Right lobe of liver (tissue), 6 donors: ENCODE data around the gene ZBTB45. TPM values are rescaled to one million over a fixed set of nuclear protein-coding genes. Genes with fewer than 3 reads are reported as not detected.
A peak's percentile ranks its signal among the peaks of the same experiment; 100 is the strongest.
"Not testable (repeated sequence)": the region's sequence is repeated elsewhere in the genome, so short reads cannot be mapped to it uniquely, and the experiment has no call there.

Source experiments
- ATAC-seq, 4 donors: fragments of 200-7000 bp; cut with Tn5 transposase; one replicate each; pipeline ENCODE4 v1.9.1; 2020; ENCODE audit warnings: mild to moderate bottlenecking in 4 of 4, moderate library complexity in 4 of 4
- DNase-seq, 3 donors: peaks; one replicate each; pipeline ENCODE4 v3.0.0-alpha.2; 2020
- H3K27ac ChIP-seq, 3 donors: fragments of 200-600 bp; one replicate each; pipeline ENCODE4 v1.8.0; 2022
- H3K27me3 ChIP-seq, 2 donors: fragments of 200-600 bp; one replicate each; pipeline ENCODE4 v1.8.0; 2022
- H3K36me3 ChIP-seq, 4 donors: fragments of 200-600 bp; sonication (generic) in 1 of 4; one replicate each; pipeline versions ENCODE4 v1.5.1 to v1.8.0; 2017 to 2022; ENCODE audit warnings: control low read depth in 1 of 4
- H3K4me1 ChIP-seq, 4 donors: fragments of 200-600 bp; sonication (generic) in 1 of 4; one replicate each; pipeline versions ENCODE4 v1.5.1 to v1.8.0; 2017 to 2022; ENCODE audit warnings: control low read depth in 1 of 4
- H3K4me3 ChIP-seq, 3 donors: fragments of 200-600 bp; one replicate each; pipeline ENCODE4 v1.8.0; 2022
- H3K9me3 ChIP-seq, 4 donors: fragments of 200-600 bp; sonication (generic) in 1 of 4; one replicate each; pipeline versions ENCODE4 v1.5.1 to v1.8.0; 2017 to 2022; ENCODE audit warnings: control low read depth in 1 of 4
- CTCF ChIP-seq, 4 donors: fragments of 200-600 bp in 3 of 4; fragments of 450-650 bp in 1 of 4; IDR thresholded peaks; one replicate each; pipeline versions ENCODE4 v1.5.1 to v1.8.0; 2016 to 2022; ENCODE audit warnings: antibody characterized with exemption in 4 of 4, mild to moderate bottlenecking in 2 of 4
- POLR2A ChIP-seq: fragments of 450-650 bp; IDR thresholded peaks from one replicate; pipeline ENCODE4 v1.6.1; 2017; ENCODE audit warnings: antibody characterized with exemption, mild to moderate bottlenecking
- WGBS: methylation state at CpG from one replicate; pipeline ENCODE4 v1.1.6; 2018; ENCODE audit warnings: low coverage, low lambda C conversion rate; ENCODE audit not compliant: insufficient coverage; ENCODE audit errors: missing lambda C conversion rate; 5-methylcytosine and 5-hydroxymethylcytosine counted together
- intact Hi-C, 2 donors: fragments of 100-400 bp; cut with DNase I; formaldehyde crosslinking; loops; one replicate each; pipeline versions ENCODE4 v1.11.2 to v1.14.1; 2022
- total RNA-seq, 6 experiments: library from RNA; depleted of rRNA in 2 of 6; stranded (reverse); fragments of >200 nt in 2 of 6; fragmentation: NEBNext Ultra II Directional in 3 of 6; extraction: Animal tissue kit (Norgen Biotek cat#: 25700) in 3 of 6; gene quantifications; one replicate each; pipeline versions ENCODE4 v1.1.0 to v1.2.4, GENCODE V29; 2016 to 2023
- donor health status: DM: no; HTN: yes; CAD: no.
- donor health status: DM: no; HTN: no; CAD: no.
- donor health status: DM: no; HTN: no; CAD: no.
- donor health status: DM: no; HTN: yes; CAD: no.
- donor health status: DM: no; HTN: yes; CAD: no.

The ZBTB45 gene
- total RNA-seq, 6 experiments from 2014 or later = 3.5 to 4.8 (median 4.3) TPM

GRCh38 chr19:58510084-58510862 is 9.3 kb downstream of the ZBTB45 start:
- peaks cover 0 to 67% (median 21%) of the 10 kb centered on the region in 4 donors for H3K4me1 ChIP-seq
- ATAC-seq (peak; percentile 45 to 55 (median 48)), DNase-seq (peak; percentile 43 to 73 (median 72))
- TF ChIP-seq POLR2A (no peak), CTCF (IDR thresholded peaks at IDR 0.05) (no peak)
- 15% methylated on average over 4 of the region's 8 CpGs for WGBS
- H3K9me3 ChIP-seq = no peaks in the 10 kb centered on the region
- H3K36me3 ChIP-seq = no peaks in the 10 kb centered on the region
- peak overlapping the region; percentile 38 to 84 (median 78) for H3K4me3 ChIP-seq
- H3K27ac ChIP-seq = peak overlapping the region; percentile 76 to 97 (median 92)
- intact Hi-C loops = no loop called here
- H3K27me3 ChIP-seq = no peaks in the 10 kb centered on the region

- no peaks in the 10 kb centered on the region for H3K36me3 ChIP-seq
- TF ChIP-seq CTCF (IDR thresholded peaks at IDR 0.05) = no peak
- whole genome bisulfite sequencing = 21% methylated on average over 10 of the region's 11 CpGs
- H3K4me3 ChIP-seq = peak overlapping the region in 2 of 3 donors; percentile 78 to 84
- H3K27ac ChIP-seq = peak overlapping the region; percentile 53 to 97 (median 92)
- peaks cover 0 to 68% (median 21%) of the 10 kb centered on the region in 4 donors for H3K4me1 ChIP-seq
- DNase-seq = no peak
- H3K9me3 ChIP-seq = no peaks in the 10 kb centered on the region
- intact Hi-C loops = no loop called here
- peak in 2 of 4 donors; percentile 0 for ATAC-seq
- H3K27me3 ChIP-seq = no peaks in the 10 kb centered on the region
Observed at GRCh38 chr19:58509731-58510083, 9.9 kb downstream of the ZBTB45 start.

- peak overlapping the region in 2 of 3 donors; percentile 18 to 40 for H3K27ac ChIP-seq
- H3K36me3 ChIP-seq, ATAC-seq, H3K27me3 ChIP-seq, H3K9me3 ChIP-seq, DNase-seq, intact Hi-C loops: not testable (repeated sequence)
- H3K4me3 ChIP-seq = peak overlapping the region in 2 of 3 donors; percentile 78 to 84
- H3K4me1 ChIP-seq = peaks cover 0 to 69% (median 11%) of the 10 kb centered on the region in 4 donors
- WGBS = 63% methylated on average over 6 of the region's 8 CpGs
Observed at GRCh38 chr19:58507602-58508223, 11.9 kb downstream of the ZBTB45 start.

GRCh38 chr19:58500242-58500641 is 19.4 kb downstream of the ZBTB45 start:
- DNase-seq (no peak), ATAC-seq (no peak)
- H3K9me3 ChIP-seq = no peaks in the 10 kb centered on the region
- no peak for TF ChIP-seq CTCF (IDR thresholded peaks at IDR 0.05)
- TF ChIP-seq POLR2A = no peak
- WGBS = 0% methylated on average over 1 of the region's 14 CpGs
- H3K4me3 ChIP-seq = peak overlapping the region in 1 of 3 donors; percentile 58
- intact Hi-C loops = no loop called here
- H3K27me3 ChIP-seq = no peaks in the 10 kb centered on the region
- peaks cover 0 to 16% (median 0%) of the 10 kb centered on the region in 4 donors for H3K36me3 ChIP-seq
- no peak overlapping the region for H3K27ac ChIP-seq
- H3K4me1 ChIP-seq = peaks cover 0 to 52% (median 5%) of the 10 kb centered on the region in 4 donors
